H1 (cell line): ENCODE data around the gene TECPR2.

ENCODE experiments used
- EZH2 ChIP-seq: fragments of 200-600 bp; sonication (generic); IDR thresholded peaks from 2 replicates; pipeline ENCODE4 v1.7.1; 2012; ENCODE audit warnings: low read depth, mild to moderate bottlenecking, moderate library complexity, low read length, inconsistent platforms; ENCODE audit not compliant: severe bottlenecking
- NRF1 ChIP-seq: IDR thresholded peaks from 2 replicates; pipeline ENCODE4 v1.6.1; 2011; ENCODE audit warnings: mild to moderate bottlenecking, low read depth, low read length, improper control_type of control experiment
- TCF12 ChIP-seq: IDR thresholded peaks from 2 replicates; pipeline ENCODE4 v1.6.1; 2011; ENCODE audit warnings: low read depth, mild to moderate bottlenecking, low read length

DNA sequence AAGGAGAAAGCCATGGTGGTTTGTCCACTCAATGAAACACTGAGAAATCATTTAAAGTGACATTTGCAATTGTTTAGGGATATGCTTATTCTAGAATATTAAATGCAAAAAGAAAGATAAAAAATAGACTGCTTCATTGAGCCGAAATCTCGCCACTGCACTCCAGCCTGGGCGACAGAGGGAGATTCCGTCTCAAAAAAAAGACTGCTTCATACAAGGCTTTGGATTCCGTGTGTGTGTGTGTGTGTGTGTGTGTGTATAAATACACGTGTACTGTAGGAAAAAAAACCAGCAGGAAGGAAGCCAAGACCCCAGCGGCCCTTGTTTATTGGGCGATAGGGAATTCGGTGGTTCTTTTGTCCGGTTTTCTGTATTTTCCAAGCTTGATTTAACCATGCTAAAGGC is 46.4 kb upstream of the TECPR2 start:
- TF ChIP-seq TCF12, result no peak
- TF ChIP-seq NRF1, result no peak
- no peak for TF ChIP-seq EZH2
